Psoas muscle (tissue), 8 donors: ENCODE data around the gene RIC8A. TPM values are rescaled to one million over a fixed set of nuclear protein-coding genes. Genes with fewer than 3 reads are reported as not detected.
A peak's percentile ranks its signal among the peaks of the same experiment; 100 is the strongest.
"Not testable (repeated sequence)": the region's sequence is repeated elsewhere in the genome, so short reads cannot be mapped to it uniquely, and the experiment has no call there.

Source experiments
- ATAC-seq, 4 donors: fragments of 200-7000 bp; cut with Tn5 transposase; one replicate each; pipeline ENCODE4 v1.9.1; 2020; ENCODE audit warnings: moderate library complexity in 3 of 4, mild to moderate bottlenecking in 2 of 4
- DNase-seq, 2 donors: peaks; one replicate each; pipeline ENCODE4 v3.0.0-alpha.2; 2020
- H3K27ac ChIP-seq: fragments of 200-600 bp; one replicate; pipeline ENCODE4 v1.8.0; 2022
- H3K27me3 ChIP-seq, 3 donors: fragments of 200-600 bp in 1 of 3; one replicate each; pipeline versions ENCODE4 v1.6.1 to v1.8.0; 2013 to 2022; ENCODE audit warnings: low read length in 2 of 3, mild to moderate bottlenecking in 2 of 3, moderate library complexity in 1 of 3; ENCODE audit not compliant: insufficient read depth in 3 of 3
- H3K36me3 ChIP-seq, 2 donors: fragments of 200-600 bp in 1 of 2; one replicate each; pipeline versions ENCODE4 v1.6.1 to v1.8.0; 2013 to 2022; ENCODE audit warnings: low read depth in 1 of 2, mild to moderate bottlenecking in 1 of 2, moderate library complexity in 1 of 2; ENCODE audit not compliant: insufficient read depth in 1 of 2
- H3K4me1 ChIP-seq: fragments of 200-600 bp; one replicate; pipeline ENCODE4 v1.8.0; 2022
- H3K4me3 ChIP-seq: fragments of 200-600 bp; one replicate; pipeline ENCODE4 v1.8.0; 2022; ENCODE audit warnings: mild to moderate bottlenecking
- H3K9me3 ChIP-seq: fragments of 200-600 bp; one replicate; pipeline ENCODE4 v1.8.0; 2022
- CTCF ChIP-seq: fragments of 200-600 bp; IDR thresholded peaks from one replicate; pipeline ENCODE4 v1.8.0; 2022; ENCODE audit warnings: antibody characterized with exemption
- WGBS, 3 donors: extraction: QIAGEN DNeasy Blood & Tissue Kit; methylation state at CpG; one replicate each; pipeline versions ENCODE4 v1.1.6 to v1.1.7; 2013; 5-methylcytosine and 5-hydroxymethylcytosine counted together
- intact Hi-C, 2 donors: fragments of 100-400 bp; cut with DNase I; formaldehyde crosslinking; loops; one replicate each; pipeline versions ENCODE4 v1.11.0 to v1.14.2; 2022
- polyA plus RNA-seq, 3 donors: library from polyadenylated mRNA; stranded (reverse); fragments of 200-250 nt; gene quantifications; one replicate each; pipeline ENCODE4 v1.2.3, GENCODE V29; 2013
- total RNA-seq, 4 donors: library from RNA; stranded (reverse); fragmentation: NEBNext Ultra II Directional in 2 of 4; extraction: Animal tissue kit (Norgen Biotek cat#: 25700) in 2 of 4; gene quantifications; one replicate each; pipeline versions ENCODE4 v1.2.1 to v1.2.4, GENCODE V29; 2021 to 2023
- donor health status: healthy with polysubstance abuse.
- donor health status: DM: no; HTN: no; CAD: no; lungs with moderate emphysema.
- donor health status: Bipolar disorder and iron deficiency.
- donor health status: healthy.
- donor health status: DM: yes; HTN: yes; CAD: no.
- donor health status: DM: no; HTN: no; CAD: no.
- donor health status: DM: no; HTN: no; CAD: no.
- donor health status: DM: yes; HTN: yes; CAD: no.

Gene RIC8A
- total and polyA plus RNA-seq, 7 donors: 30.2 to 66.9 (median 39.9) TPM

- H3K4me3 ChIP-seq: no peak overlapping the region
- ATAC-seq (no peak), DNase-seq (no peak)
- WGBS, 3 donors: 81 to 87% (median 81%) methylated on average over 11 of the region's 11 CpGs
- H3K4me1 ChIP-seq: no peaks in the 10 kb centered on the region
- H3K27ac ChIP-seq: no peak overlapping the region
- H3K27me3 ChIP-seq: no peaks in the 10 kb centered on the region
- peaks cover 8 to 82% of the 10 kb centered on the region in 2 donors for H3K36me3 ChIP-seq
- no peak for TF ChIP-seq CTCF
- H3K9me3 ChIP-seq: no peaks in the 10 kb centered on the region
- intact Hi-C loops: no loop called here
Observed at GRCh38 chr11:216081-216974, 8.8 kb downstream of the RIC8A start.

GRCh38 chr11:217704-218103, 10.2 kb downstream of the RIC8A start:
- DNase-seq (no peak), ATAC-seq (no peak)
- no peak for TF ChIP-seq CTCF
- H3K4me1 ChIP-seq: no peaks in the 10 kb centered on the region
- H3K9me3 ChIP-seq: no peaks in the 10 kb centered on the region
- no peak overlapping the region for H3K4me3 ChIP-seq
- no peak overlapping the region for H3K27ac ChIP-seq
- peaks cover 3 to 77% of the 10 kb centered on the region in 2 donors for H3K36me3 ChIP-seq
- intact Hi-C loops: no loop called here
- 87 to 91% (median 89%) methylated on average over 3 of the region's 3 CpGs for WGBS, 3 donors
- H3K27me3 ChIP-seq: no peaks in the 10 kb centered on the region

GRCh38 chr11:218815-219593, 11.5 kb downstream of the RIC8A start:
- TF ChIP-seq CTCF: no peak
- WGBS, 3 donors: 88 to 90% (median 89%) methylated on average over 28 to 29 of the region's 29 CpGs

GRCh38 chr11:220641-221215, 13.2 kb downstream of the RIC8A start:
- H3K27me3 ChIP-seq, DNase-seq, ATAC-seq, H3K9me3 ChIP-seq, intact Hi-C loops, H3K27ac ChIP-seq, H3K4me3 ChIP-seq, H3K4me1 ChIP-seq: not testable (repeated sequence)
- WGBS, 3 donors: 91 to 97% (median 95%) methylated on average over 2 to 3 of the region's 3 CpGs
- peaks cover 0 to 49% of the 10 kb centered on the region in 2 donors for H3K36me3 ChIP-seq

More at GRCh38 chr11:218815-219593, 11.5 kb downstream of the RIC8A start:
- H3K27ac ChIP-seq: no peak overlapping the region
- H3K4me1 ChIP-seq: no peaks in the 10 kb centered on the region
- peak in 1 of 2 donors; percentile 45 for DNase-seq
- peaks cover 0 to 64% of the 10 kb centered on the region in 2 donors for H3K36me3 ChIP-seq
- intact Hi-C loops: no loop called here
- H3K9me3 ChIP-seq: no peaks in the 10 kb centered on the region
- H3K27me3 ChIP-seq: no peaks in the 10 kb centered on the region
- no peak for ATAC-seq
- no peak overlapping the region for H3K4me3 ChIP-seq

GRCh38 chr11:221539-221938, 14.0 kb downstream of the RIC8A start:
- WGBS, 3 donors: 76 to 86% (median 83%) methylated on average over 7 of the region's 7 CpGs
- Histone ChIP-seq H3K27me3 (no peaks in the 10 kb centered on the region), H3K27ac (no peak overlapping the region), H3K4me1 (no peaks in the 10 kb centered on the region), H3K9me3 (no peaks in the 10 kb centered on the region), H3K4me3 (no peak overlapping the region), H3K36me3 (peaks cover 0 to 46% of the 10 kb centered on the region in 2 donors)
- TF ChIP-seq CTCF: no peak
- intact Hi-C loops: no loop called here
- DNase-seq: no peak
- ATAC-seq: no peak
